Liver (tissue), 9 donors: ENCODE data around the gene CAMK2N2. TPM values are rescaled to one million over a fixed set of nuclear protein-coding genes. Genes with fewer than 3 reads are reported as not detected.

Experiments used
- DNase-seq: peaks from one replicate; pipeline ENCODE4 v3.0.0-alpha.2; 2017; ENCODE audit warnings: low spot score
- H3K27ac ChIP-seq, 2 donors: one replicate each; pipeline ENCODE4 v1.7.0; 2013; ENCODE audit warnings: inconsistent platforms in 2 of 2, low read length in 2 of 2, control low read depth in 1 of 2, low read depth in 1 of 2, mild to moderate bottlenecking in 1 of 2
- H3K27me3 ChIP-seq, 4 donors: one replicate each; pipeline versions ENCODE4 v1.6.1 to v1.7.0; 2013; ENCODE audit warnings: low read length in 3 of 4, inconsistent platforms in 1 of 4, mild to moderate bottlenecking in 1 of 4, moderate library complexity in 1 of 4; ENCODE audit not compliant: control insufficient read depth in 4 of 4, insufficient read depth in 4 of 4
- H3K36me3 ChIP-seq, 4 donors: one replicate each; pipeline versions ENCODE4 v1.6.1 to v1.7.0; 2013; ENCODE audit warnings: low read length in 3 of 4, mild to moderate bottlenecking in 3 of 4, low read depth in 1 of 4, moderate library complexity in 1 of 4; ENCODE audit not compliant: control insufficient read depth in 4 of 4, insufficient read depth in 3 of 4
- H3K4me1 ChIP-seq, 4 donors: one replicate each; pipeline versions ENCODE4 v1.6.1 to v1.7.0; 2013; ENCODE audit warnings: low read length in 3 of 4, mild to moderate bottlenecking in 3 of 4, moderate library complexity in 1 of 4; ENCODE audit not compliant: control insufficient read depth in 4 of 4, insufficient read depth in 4 of 4
- H3K4me3 ChIP-seq, 3 donors: one replicate each; pipeline versions ENCODE4 v1.6.1 to v1.7.0; 2013; ENCODE audit warnings: low read length in 3 of 3, control low read depth in 1 of 3, low read depth in 1 of 3, mild to moderate bottlenecking in 1 of 3
- H3K9ac ChIP-seq, 2 donors: one replicate each; pipeline ENCODE4 v1.7.0; 2013; ENCODE audit warnings: low read length in 2 of 2, mild to moderate bottlenecking in 2 of 2, moderate library complexity in 2 of 2, control low read depth in 1 of 2, low read depth in 1 of 2
- H3K9me3 ChIP-seq, 4 donors: one replicate each; pipeline versions ENCODE4 v1.6.1 to v1.7.0; 2013; ENCODE audit warnings: low read length in 3 of 4; ENCODE audit not compliant: control insufficient read depth in 4 of 4
- EGR1 ChIP-seq, 2 donors: IDR thresholded peaks; 2 replicates each; pipeline ENCODE4 v1.6.1; 2016 to 2018; ENCODE audit warnings: antibody characterized with exemption in 2 of 2, low read depth in 2 of 2
- FOXA1 ChIP-seq: IDR thresholded peaks from 2 replicates; pipeline ENCODE4 v1.6.1; 2016; ENCODE audit warnings: antibody characterized with exemption
- FOXA2 ChIP-seq: IDR thresholded peaks from 2 replicates; pipeline ENCODE4 v1.6.1; 2016; ENCODE audit warnings: antibody characterized with exemption
- GABPA ChIP-seq, 2 donors: IDR thresholded peaks in 1 of 2; conservative IDR thresholded peaks in 1 of 2; 2 replicates each; pipeline ENCODE4 v1.6.1; 2016; ENCODE audit warnings: antibody characterized with exemption in 2 of 2, mild to moderate bottlenecking in 1 of 2, moderate library complexity in 1 of 2
- HNF4A ChIP-seq, 2 donors: conservative IDR thresholded peaks; 2 replicates each; pipeline ENCODE4 v1.6.1; 2016; ENCODE audit warnings: antibody characterized with exemption in 2 of 2, mild to moderate bottlenecking in 2 of 2
- HNF4G ChIP-seq: IDR thresholded peaks from 2 replicates; pipeline ENCODE4 v1.6.1; 2016; ENCODE audit warnings: antibody characterized with exemption
- NR2F2 ChIP-seq: IDR thresholded peaks from 2 replicates; pipeline ENCODE4 v1.6.1; 2016; ENCODE audit warnings: antibody characterized with exemption
- RAD21 ChIP-seq, 2 donors: IDR thresholded peaks; 2 replicates each; pipeline ENCODE4 v1.6.1; 2016; ENCODE audit warnings: antibody characterized with exemption in 2 of 2, mild to moderate bottlenecking in 2 of 2
- RXRA ChIP-seq, 2 donors: IDR thresholded peaks; 2 replicates each; pipeline ENCODE4 v1.6.1; 2017 to 2018; ENCODE audit warnings: antibody characterized with exemption in 2 of 2, mild to moderate bottlenecking in 1 of 2
- SP1 ChIP-seq: IDR thresholded peaks from 2 replicates; pipeline ENCODE4 v1.6.1; 2018; ENCODE audit warnings: antibody characterized with exemption, mild to moderate bottlenecking
- WGBS: extraction: QIAGEN DNeasy Blood & Tissue Kit; methylation state at CpG from one replicate; pipeline ENCODE4 v1.1.7; 2013; 5-methylcytosine and 5-hydroxymethylcytosine counted together
- polyA plus RNA-seq, 2 donors: library from polyadenylated mRNA; stranded (reverse) in 1 of 2; unstranded in 1 of 2; fragments of 200-250 nt in 1 of 2; fragments of >200 nt in 1 of 2; fragmentation: Nextera tagmentation in 1 of 2; extraction: Ambion mirVana in 1 of 2; gene quantifications; one replicate each; pipeline versions ENCODE4 v1.2.1 to v1.2.3, GENCODE V29; 2013 to 2015
- total RNA-seq, 2 donors: library from RNA; depleted of rRNA; stranded (reverse); fragments of >200 nt; gene quantifications; one replicate each; pipeline ENCODE4 v1.2.3, GENCODE V29; 2014
- TF ChIP-seq, protein P1 (sequence below): IDR thresholded peaks from 2 replicates; pipeline ENCODE4 v1.6.1; 2016; ENCODE audit warnings: antibody characterized with exemption, mild to moderate bottlenecking
- TF ChIP-seq, protein P2 (sequence below): IDR thresholded peaks from 2 replicates; pipeline ENCODE4 v1.6.1; 2016; ENCODE audit warnings: antibody characterized with exemption
- TF ChIP-seq, protein P3 (sequence below): IDR thresholded peaks from 2 replicates; pipeline ENCODE4 v1.6.1; 2016; ENCODE audit warnings: antibody characterized with exemption
- TF ChIP-seq, protein P4 (sequence below): fragments of 150-350 bp; IDR thresholded peaks from 2 replicates; pipeline ENCODE4 v1.5.1; 2017; ENCODE audit warnings: improper control_type of control experiment, low read depth, low read length; ENCODE audit not compliant: missing input control
- TF ChIP-seq, protein P5 (sequence below): IDR thresholded peaks from 2 replicates; pipeline ENCODE4 v1.6.1; 2016; ENCODE audit warnings: antibody characterized with exemption
- donor health status: healthy.
- donor health status: healthy.
- donor health status: healthy.
- donor health status: healthy.
- donor health status: healthy.

The CAMK2N2 gene
- total and polyA plus RNA-seq, 4 donors: 0.61 TPM; not detected in 3

DNA sequence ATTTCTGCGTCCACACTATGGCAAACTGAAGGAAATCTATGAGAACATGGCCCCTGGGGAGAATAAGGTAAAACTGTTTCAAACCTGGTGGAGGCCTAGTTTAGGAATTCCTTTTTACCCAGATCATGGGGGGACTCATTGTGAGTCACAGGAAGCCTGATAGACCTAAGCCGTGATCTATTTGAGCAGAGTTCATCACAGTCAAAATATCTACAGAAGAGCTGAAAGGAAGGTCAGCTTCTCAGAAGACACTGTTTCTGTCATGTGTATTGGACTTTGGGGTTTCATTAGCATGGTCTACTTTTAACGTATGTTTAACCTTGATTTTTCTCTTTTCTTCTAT is 39.0 kb upstream of the CAMK2N2 start (continued):
- TF ChIP-seq, protein P1, sequence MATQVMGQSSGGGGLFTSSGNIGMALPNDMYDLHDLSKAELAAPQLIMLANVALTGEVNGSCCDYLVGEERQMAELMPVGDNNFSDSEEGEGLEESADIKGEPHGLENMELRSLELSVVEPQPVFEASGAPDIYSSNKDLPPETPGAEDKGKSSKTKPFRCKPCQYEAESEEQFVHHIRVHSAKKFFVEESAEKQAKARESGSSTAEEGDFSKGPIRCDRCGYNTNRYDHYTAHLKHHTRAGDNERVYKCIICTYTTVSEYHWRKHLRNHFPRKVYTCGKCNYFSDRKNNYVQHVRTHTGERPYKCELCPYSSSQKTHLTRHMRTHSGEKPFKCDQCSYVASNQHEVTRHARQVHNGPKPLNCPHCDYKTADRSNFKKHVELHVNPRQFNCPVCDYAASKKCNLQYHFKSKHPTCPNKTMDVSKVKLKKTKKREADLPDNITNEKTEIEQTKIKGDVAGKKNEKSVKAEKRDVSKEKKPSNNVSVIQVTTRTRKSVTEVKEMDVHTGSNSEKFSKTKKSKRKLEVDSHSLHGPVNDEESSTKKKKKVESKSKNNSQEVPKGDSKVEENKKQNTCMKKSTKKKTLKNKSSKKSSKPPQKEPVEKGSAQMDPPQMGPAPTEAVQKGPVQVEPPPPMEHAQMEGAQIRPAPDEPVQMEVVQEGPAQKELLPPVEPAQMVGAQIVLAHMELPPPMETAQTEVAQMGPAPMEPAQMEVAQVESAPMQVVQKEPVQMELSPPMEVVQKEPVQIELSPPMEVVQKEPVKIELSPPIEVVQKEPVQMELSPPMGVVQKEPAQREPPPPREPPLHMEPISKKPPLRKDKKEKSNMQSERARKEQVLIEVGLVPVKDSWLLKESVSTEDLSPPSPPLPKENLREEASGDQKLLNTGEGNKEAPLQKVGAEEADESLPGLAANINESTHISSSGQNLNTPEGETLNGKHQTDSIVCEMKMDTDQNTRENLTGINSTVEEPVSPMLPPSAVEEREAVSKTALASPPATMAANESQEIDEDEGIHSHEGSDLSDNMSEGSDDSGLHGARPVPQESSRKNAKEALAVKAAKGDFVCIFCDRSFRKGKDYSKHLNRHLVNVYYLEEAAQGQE: no peak
- TF ChIP-seq, protein P2, sequence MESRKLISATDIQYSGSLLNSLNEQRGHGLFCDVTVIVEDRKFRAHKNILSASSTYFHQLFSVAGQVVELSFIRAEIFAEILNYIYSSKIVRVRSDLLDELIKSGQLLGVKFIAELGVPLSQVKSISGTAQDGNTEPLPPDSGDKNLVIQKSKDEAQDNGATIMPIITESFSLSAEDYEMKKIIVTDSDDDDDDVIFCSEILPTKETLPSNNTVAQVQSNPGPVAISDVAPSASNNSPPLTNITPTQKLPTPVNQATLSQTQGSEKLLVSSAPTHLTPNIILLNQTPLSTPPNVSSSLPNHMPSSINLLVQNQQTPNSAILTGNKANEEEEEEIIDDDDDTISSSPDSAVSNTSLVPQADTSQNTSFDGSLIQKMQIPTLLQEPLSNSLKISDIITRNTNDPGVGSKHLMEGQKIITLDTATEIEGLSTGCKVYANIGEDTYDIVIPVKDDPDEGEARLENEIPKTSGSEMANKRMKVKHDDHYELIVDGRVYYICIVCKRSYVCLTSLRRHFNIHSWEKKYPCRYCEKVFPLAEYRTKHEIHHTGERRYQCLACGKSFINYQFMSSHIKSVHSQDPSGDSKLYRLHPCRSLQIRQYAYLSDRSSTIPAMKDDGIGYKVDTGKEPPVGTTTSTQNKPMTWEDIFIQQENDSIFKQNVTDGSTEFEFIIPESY: no peak

DNA sequence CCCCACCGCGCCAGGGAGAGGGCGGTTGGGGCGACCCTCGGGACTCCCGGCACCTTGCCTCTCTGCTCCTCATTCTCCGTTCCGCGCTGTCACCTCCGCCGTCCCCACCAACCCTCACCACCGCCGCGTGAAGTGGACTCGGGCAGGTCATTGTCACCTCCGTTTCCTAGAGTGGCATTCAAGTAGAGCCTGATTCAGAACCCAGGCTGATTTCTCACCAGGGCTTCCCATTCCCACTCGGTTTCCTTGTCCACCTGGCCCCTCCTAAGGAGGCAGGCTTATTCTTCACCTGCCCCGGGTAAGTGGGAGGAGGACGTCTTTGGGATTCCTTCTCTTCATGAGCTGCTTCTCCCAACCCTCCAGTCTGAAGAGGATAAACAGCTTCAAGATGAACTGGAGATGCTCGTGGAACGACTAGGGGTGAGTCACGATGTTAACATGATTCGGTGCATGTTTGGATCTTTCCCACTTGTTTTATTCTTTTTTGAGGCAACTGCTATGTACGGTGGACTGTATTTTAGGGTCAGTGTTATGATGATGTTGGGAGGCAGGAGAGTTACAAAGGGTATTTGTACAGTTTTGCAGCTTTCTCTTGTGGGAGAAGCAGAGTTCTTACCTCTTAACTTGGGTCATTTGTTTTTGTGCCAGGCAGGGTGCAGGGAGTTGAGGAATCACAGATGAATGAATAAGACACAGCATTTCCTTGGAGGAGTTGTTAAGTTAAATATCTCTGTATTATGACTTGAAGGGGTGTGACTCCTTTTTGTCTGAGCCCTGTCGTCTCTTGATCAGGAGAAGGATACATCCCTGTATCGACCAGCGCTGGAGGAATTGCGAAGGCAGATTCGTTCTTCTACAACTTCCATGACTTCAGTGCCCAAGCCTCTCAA is 38.4 kb upstream of the CAMK2N2 start:
- TF ChIP-seq HNF4G (no peak), SP1 (no peak), HNF4A (conservative IDR thresholded peaks at IDR 0.05) (no peak), NR2F2 (no peak), RAD21 (IDR thresholded peaks at IDR 0.05) (no peak), EGR1 (IDR thresholded peaks at IDR 0.05; ENCODE audit: low read depth in 2 of 2) (no peak), RXRA (IDR thresholded peaks at IDR 0.05) (no peak), FOXA2 (no peak), FOXA1 (no peak), GABPA (IDR thresholded peaks at IDR 0.05 in 1 of 2, conservative IDR thresholded peaks at IDR 0.05 in 1 of 2) (no peak)
- TF ChIP-seq, protein P3, sequence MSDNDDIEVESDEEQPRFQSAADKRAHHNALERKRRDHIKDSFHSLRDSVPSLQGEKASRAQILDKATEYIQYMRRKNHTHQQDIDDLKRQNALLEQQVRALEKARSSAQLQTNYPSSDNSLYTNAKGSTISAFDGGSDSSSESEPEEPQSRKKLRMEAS: no peak
- TF ChIP-seq, protein P1: no peak
- TF ChIP-seq, protein P4, sequence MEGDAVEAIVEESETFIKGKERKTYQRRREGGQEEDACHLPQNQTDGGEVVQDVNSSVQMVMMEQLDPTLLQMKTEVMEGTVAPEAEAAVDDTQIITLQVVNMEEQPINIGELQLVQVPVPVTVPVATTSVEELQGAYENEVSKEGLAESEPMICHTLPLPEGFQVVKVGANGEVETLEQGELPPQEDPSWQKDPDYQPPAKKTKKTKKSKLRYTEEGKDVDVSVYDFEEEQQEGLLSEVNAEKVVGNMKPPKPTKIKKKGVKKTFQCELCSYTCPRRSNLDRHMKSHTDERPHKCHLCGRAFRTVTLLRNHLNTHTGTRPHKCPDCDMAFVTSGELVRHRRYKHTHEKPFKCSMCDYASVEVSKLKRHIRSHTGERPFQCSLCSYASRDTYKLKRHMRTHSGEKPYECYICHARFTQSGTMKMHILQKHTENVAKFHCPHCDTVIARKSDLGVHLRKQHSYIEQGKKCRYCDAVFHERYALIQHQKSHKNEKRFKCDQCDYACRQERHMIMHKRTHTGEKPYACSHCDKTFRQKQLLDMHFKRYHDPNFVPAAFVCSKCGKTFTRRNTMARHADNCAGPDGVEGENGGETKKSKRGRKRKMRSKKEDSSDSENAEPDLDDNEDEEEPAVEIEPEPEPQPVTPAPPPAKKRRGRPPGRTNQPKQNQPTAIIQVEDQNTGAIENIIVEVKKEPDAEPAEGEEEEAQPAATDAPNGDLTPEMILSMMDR: no peak
- TF ChIP-seq, protein P5, sequence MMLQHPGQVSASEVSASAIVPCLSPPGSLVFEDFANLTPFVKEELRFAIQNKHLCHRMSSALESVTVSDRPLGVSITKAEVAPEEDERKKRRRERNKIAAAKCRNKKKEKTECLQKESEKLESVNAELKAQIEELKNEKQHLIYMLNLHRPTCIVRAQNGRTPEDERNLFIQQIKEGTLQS: no peak
- DNase-seq: no peak
- WGBS: 16% methylated on average over 29 of the region's 29 CpGs

More for the DNA sequence above, 38.4 kb upstream of the CAMK2N2 start:
- Histone ChIP-seq H3K36me3 (peaks cover 4 to 40% (median 36%) of the 10 kb centered on the region in 4 donors), H3K4me1 (peaks cover 0 to 17% (median 13%) of the 10 kb centered on the region in 4 donors), H3K27ac (peak overlapping the region; percentile 50 to 55), H3K27me3 (no peaks in the 10 kb centered on the region), H3K9me3 (no peaks in the 10 kb centered on the region), H3K9ac (peak overlapping the region; percentile 61 to 94), H3K4me3 (peak overlapping the region; percentile 77 to 98 (median 79))
